Activated CD4-positive, alpha-beta T cell treated with anti-CD3 and anti-CD28 coated beads, Interleukin-2, amount 50 U/mL, for 1 hour (primary cell): Measurements from ENCODE around the gene MAD2L2.

Source experiments
- DNase-seq: peaks from one replicate; pipeline ENCODE4 v3.0.0-alpha.2; 2020

The MAD2L2 gene

DNA sequence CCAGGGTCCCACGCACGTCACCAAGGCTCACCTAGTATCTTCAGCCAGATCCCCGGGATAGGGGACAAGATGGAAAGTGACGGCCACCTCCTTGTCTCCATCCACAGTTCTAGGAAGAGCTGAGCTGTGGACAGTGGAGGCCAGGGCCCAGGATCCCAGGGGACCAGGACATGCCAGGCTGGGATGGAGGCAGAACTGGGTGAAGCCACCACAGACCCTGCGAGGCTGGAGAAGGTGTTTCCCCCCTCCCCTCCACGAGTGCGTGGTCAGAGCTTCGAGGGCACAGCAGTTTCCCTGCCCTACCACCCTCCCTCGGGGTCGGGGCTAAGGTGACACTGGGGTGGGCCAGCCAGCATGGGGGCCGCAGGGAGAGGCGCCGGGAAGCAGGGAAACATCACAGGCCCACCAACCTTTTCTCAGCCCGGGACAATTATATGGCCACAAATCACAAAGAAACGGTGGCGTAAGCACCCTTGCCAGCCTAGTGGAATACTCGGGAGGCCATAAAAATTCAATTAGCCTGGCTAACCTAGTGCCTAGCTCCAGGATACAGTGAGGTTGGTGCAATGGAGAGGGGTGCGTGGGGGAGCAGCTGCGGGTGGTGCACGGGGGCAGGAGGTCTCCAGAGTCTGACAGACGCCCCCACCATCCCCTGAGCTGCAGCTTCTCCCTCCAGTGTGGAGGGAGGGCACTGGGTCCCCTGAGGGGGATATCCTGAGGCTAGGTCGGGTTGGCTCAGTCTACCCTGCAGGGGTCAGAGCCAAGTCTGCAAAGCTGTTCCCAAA is 23.9 kb upstream of the MAD2L2 start:
- no peak for DNase-seq

DNA sequence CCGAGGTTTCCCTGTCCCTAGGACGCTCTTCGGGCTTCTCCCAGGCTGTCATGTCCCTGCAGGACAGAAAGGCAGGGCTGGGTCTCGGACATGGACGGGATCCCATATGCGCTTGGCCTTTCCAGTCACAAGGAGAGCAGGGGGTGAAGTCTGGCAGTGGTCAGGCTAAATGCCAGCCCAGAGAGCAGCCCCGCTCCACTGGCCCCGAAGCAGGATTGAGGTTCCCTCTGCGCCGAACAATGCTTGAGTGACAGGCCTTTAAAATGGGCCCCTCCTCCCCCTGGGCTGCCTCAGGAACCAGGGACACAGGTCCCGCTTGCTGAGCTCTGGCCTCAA is 23.2 kb upstream of the MAD2L2 start:
- no peak for DNase-seq

DNA sequence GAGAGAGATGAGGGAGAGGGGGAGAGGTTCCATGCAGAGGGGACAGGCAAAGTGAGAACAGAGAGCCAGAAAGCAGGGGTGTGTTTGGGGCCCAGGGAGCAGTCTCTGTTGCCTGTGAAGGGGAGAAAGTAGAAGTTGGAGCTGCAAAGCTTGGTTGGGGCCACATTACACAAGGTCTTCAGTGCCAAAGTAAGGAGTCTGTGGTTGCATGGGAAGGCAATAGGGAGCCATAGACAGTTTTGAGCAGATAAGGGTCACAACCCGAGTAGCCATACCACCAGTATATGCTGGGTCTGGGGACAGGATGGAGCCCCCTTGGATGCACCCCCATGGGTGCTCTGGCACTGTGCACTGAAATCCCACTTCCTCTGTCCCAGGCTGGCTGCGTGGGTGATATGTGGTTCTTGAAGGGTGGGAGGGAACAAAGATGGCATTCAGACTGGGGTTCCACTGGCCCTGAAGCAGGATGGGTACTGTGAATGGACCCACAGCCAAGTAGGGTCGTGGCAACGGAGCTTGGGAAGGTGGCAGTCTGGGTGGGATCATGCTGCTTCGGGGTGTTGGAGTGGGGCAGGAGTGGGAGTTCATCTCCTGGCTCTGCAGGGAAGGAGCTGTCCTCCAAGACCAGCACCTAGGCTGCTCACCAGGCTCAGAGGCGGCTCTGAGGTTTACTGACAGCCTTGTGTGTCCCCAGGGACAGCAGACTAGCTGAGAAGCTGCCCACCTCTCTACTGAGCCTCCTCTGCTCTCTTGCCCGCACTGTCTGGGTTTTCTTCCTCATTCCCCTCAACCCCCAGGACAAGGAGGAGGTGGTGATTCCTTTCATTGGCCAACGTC is 22.6 kb upstream of the MAD2L2 start:
- no peak for DNase-seq

DNA sequence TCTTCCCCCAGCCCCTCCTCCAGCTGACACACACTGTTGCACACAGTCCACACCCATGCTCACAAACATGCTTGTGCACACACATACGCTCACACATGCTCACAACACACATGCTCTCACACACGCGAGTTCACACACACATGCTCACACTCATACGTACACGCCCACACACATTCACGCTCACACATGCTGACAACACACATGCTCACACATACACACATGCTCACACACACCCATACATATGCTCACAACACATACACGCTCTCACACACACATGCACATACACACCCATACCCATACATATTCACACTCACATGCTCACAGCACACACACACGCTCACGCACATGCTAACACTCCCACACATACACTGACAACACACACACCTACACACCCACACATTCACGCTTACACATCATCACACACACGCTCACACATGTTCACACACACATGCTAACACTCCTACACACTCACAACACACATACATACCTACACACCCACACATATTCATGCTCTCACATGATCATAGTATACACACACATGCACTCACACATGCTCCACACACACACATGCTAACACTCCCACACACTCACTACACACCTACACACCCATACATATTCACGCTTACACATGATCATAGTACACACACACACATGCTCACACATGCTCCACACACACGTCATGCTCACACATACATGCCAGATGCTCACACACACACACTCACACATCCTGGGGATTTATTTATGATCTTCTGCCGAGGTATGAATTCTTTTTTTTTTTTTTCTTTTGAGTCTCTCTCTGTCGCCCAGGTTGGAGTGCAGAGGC is 21.2 kb upstream of the MAD2L2 start:
- DNase-seq, result no peak

DNA sequence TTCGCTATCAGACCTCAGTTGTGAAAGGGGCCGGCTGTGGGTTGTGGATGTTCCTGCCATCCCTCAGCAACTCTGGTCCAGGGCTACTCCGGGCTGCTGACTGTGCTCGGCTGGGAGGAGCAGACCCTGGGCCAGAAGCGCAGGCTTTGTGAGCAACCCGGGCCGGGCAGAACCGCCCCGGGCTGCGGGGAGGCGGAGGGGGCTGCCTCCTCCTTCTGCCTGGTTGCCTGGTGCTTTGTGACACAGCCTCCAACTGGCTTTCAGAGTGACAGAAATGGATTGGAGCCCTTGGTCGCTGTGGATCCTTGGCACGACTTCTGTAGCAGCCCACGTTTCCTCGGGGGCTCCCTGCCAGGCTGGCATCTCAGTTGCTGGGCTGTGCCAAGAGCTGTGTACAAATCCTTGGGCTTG is 20.6 kb upstream of the MAD2L2 start:
- no peak for DNase-seq

DNA sequence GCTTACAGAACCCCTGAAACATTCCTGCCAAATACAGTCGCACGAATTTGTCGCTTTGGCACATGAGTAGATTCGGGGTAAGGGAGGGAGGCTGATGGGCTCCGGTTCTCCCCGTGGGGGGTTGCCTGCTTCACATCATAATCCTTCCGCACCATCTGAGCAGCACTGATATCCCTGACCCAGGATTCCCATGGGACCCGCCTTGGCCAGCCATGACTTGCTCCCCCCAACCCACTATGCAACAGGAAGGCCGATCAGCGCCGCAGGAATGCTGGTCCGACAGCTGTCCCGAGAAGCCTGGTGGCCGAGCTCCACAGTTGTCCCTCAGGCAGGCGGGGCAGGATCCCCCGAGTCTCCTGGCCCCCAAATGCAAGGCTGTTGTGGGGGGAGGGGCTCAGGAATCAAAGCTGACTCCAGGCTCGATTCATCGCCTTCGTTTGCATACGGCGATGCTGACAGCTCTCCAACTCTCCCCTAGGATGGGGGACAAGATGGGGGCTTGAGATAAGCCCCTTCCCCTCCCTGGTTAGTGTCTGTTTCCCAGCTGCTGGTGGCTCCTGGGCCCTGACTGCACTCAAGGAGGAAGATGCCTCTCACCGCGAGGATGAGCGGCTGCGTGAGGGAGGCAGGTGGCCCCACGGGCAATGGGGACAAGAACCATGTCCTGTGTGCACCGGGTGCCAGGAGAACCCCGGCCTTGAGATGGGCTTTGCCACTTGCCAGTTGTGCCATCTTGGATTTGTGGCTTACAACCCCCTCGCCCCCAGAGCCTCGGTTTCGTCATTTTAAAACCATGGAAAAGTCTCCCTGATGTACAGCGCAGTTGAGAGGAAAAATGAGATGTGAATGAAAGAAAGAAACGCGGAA is 19.9 kb upstream of the MAD2L2 start:
- no peak for DNase-seq

GRCh38 chr1:11697893-11698210 is 16.9 kb upstream of the MAD2L2 start:
- no peak for DNase-seq

- DNase-seq, result no peak
Measured at GRCh38 chr1:11697188-11697892, 16.4 kb upstream of the MAD2L2 start.

DNA sequence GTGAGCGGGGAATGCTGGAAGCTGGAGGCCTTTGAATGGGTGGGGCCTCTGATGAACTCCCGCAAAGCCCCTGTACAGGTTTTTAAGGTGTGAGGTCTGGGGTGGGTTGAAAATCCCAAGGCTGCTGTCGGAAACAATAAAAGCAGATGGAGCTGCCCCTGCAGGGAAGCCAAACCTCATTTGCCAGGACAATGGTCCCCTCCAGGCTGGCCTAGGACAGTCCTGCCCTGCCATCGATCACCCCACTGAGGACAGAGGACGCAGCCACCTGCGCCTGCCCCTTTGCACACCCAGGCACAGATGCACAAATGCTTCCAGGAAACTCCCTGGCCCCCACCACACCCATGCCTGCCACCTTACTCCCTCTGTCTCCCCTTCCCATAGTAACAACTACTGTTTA is 14.9 kb upstream of the MAD2L2 start:
- DNase-seq, result no peak

GRCh38 chr1:11693917-11694316 is 13.0 kb upstream of the MAD2L2 start:
- no peak for DNase-seq

GRCh38 chr1:11693024-11693590 is 12.2 kb upstream of the MAD2L2 start:
- DNase-seq, result no peak

- DNase-seq, result no peak
Measured at GRCh38 chr1:11691928-11692711, 11.2 kb upstream of the MAD2L2 start.

DNA sequence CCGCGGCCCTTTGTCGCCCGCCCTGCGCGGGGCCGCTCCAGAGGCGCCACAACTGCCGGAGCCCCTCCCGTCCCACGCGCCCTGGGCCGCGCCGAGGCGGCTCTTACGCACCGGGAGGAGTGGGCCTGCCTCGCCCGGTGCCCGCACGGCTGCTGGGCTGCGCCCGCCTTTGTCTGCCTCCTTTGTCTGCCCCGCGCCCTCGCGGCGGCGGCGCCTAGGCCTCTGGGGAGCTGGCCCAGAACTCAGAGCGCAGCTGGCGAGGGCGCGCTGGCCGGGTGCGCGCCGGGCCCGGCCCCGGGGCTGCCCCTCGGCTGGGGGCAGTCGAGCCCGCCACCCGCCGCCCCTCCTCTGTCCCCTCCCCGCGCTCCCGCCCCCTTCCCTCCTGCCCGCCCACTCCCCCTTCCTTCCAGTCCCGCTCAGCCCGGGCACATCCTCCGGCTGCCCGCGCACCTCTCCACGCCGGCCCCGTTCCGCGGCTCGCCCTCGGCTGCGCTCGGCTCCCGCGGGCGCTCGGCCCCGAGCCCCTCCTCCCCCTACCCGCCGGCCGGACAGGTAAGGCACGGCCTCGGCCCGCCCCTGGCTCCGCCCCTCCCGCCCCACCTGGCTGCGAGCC is 10.5 kb upstream of the MAD2L2 start, which contains the start of gene DRAXIN:
DRAXIN (plus strand) TSS at position 409 of the 613 bp plus-strand sequence. CDS start 14,549 bp downstream, outside the sequence.
- DNase-seq, result no peak

DNA sequence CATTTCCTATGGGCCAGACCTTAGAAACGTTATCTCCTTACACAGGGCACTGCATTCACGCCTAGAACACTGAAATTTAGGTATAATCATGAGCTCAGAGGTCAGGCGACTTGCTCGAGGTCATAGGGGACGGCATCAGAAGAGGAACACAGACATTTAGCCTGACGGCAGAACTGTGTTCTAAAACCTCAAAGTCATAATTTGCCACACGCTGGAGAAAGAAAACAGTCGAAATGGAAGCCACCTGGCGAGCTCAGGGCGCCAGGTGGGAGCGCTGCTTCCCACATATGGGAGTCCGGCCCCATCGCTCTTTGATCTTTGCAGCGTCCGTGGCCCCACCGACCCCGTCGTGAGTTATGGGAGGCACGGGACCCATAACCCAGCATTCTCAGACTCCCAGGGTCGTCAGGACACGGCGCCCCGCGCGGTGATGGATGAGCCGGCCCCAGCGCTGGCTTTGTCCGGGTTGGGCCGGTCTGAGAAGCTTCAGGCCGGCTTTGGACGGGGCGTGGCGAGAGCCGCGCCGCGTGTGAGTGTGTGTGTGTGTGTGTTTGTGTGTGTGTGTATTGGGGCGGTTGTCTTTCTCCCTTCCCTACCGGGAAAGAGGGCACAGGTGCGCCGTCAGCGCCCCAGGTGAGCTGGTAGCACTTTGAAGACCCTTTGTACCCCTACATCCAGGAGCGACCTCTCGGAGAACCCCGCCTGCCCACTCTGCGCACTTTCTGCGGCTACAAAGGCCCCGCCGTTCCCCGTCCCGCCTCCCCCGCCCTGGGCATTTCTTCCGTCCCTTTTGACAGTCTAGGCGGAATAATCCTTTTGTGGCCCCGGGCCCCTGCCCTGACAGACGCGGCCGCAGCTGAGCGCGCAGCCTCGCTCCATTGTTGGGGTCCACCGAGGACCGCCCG is 9.7 kb upstream of the MAD2L2 start:
- no peak for DNase-seq

- DNase-seq, result no peak
Measured at GRCh38 chr1:11688506-11688905, 7.6 kb upstream of the MAD2L2 start.

GRCh38 chr1:11685210-11685752 is 4.3 kb upstream of the MAD2L2 start:
- no peak for DNase-seq

DNA sequence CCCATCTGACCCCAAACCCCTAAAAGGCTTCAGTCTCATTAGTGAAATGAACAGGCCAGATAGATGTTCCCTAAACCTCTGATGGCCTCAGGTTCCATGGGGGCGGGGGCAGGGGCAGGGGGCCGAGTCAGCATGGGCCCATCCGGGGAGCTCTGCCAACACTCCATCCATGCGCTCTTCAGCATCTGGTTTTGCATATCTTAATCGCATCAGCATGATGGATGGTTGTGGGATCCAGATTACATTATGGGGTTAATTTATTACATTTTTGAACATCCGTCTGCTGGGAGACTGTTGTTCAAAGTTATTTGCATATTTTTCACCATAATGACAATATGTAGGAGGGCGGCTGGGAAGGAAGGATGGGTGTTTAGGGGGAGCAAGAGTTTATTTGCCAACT is 3.1 kb upstream of the MAD2L2 start:
- no peak for DNase-seq

- DNase-seq, result no peak
Measured at GRCh38 chr1:11682799-11683198, 1.9 kb upstream of the MAD2L2 start.

DNA sequence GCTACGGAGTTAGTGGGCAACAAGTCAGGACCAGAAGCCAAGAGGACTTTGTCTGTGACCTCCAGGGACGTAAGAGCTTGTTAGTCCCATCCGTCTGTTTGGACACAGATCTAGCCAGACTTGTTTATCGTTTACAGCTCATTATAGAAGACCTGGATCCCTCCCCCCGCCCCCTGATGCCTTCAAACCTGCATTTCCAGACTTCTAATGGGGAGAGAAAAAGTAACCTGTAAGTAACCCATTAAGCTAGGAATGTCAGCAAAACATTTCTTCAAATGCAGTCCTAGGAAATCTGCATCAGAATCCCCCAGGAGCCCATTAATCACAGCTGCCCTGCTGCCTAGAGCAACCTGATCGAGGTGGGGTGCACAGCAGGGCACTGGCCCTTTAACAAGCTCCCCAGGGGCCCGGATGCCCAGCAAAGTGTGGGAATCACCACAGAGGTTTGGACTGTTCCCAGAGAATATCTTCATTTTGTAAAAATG is 1.4 kb upstream of the MAD2L2 start:
- DNase-seq, result no peak
